IPS DF 4.7 (cell line): ENCODE measurements around the gene DNAJC1.
"Not testable (repeated sequence)": the region's sequence is repeated elsewhere in the genome, so short reads cannot be mapped to it uniquely, and the experiment has no call there.

Source experiments
- DNase-seq: peaks from one replicate; pipeline ENCODE4 v3.0.0-alpha.2; 2013; ENCODE audit warnings: low spot score; ENCODE audit errors: extremely low read depth

Gene DNAJC1

GRCh38 chr10:22003177-22003963 is at the start of gene DNAJC1:
DNAJC1 (minus strand) TSS chr10:22003730; CDS start chr10:22003434, 296 bp downstream.
- DNase-seq, result peak; percentile 85

GRCh38 chr10:22053048-22053447 is 49.5 kb upstream of the DNAJC1 start:
- no peak for DNase-seq

GRCh38 chr10:22049635-22050034 is 46.1 kb upstream of the DNAJC1 start:
- no peak for DNase-seq

- DNase-seq, result no peak
Measured at GRCh38 chr10:22047812-22048211, 44.3 kb upstream of the DNAJC1 start.

GRCh38 chr10:22043327-22043633 is 39.8 kb upstream of the DNAJC1 start:
- DNase-seq, result no peak

GRCh38 chr10:22042557-22043326 is 39.2 kb upstream of the DNAJC1 start:
- peak; percentile 30 for DNase-seq

- DNase-seq, result no peak
Measured at GRCh38 chr10:22034333-22034732, 30.8 kb upstream of the DNAJC1 start.

- not testable (repeated sequence) for DNase-seq
Measured at GRCh38 chr10:22032268-22032667, 28.7 kb upstream of the DNAJC1 start.

- no peak for DNase-seq
Measured at GRCh38 chr10:22030421-22030820, 26.9 kb upstream of the DNAJC1 start.

- DNase-seq, result no peak
Measured at GRCh38 chr10:22029445-22030236, 26.1 kb upstream of the DNAJC1 start.

- DNase-seq, result no peak
Measured at GRCh38 chr10:22027364-22028238, 24.1 kb upstream of the DNAJC1 start.

GRCh38 chr10:22026287-22026686 is 22.8 kb upstream of the DNAJC1 start:
- DNase-seq, result no peak

- no peak for DNase-seq
Measured at GRCh38 chr10:22023508-22023907, 20.0 kb upstream of the DNAJC1 start.

GRCh38 chr10:22022257-22023032 is 18.9 kb upstream of the DNAJC1 start:
- no peak for DNase-seq

GRCh38 chr10:22021144-22021543 is 17.6 kb upstream of the DNAJC1 start:
- DNase-seq, result not testable (repeated sequence)

- no peak for DNase-seq
Measured at GRCh38 chr10:22017283-22018020, 13.9 kb upstream of the DNAJC1 start.

GRCh38 chr10:22016046-22016705 is 12.6 kb upstream of the DNAJC1 start:
- DNase-seq, result no peak

- DNase-seq, result no peak
Measured at GRCh38 chr10:22010973-22011408, 7.5 kb upstream of the DNAJC1 start.

GRCh38 chr10:22010539-22010938 is 7.0 kb upstream of the DNAJC1 start:
- no peak for DNase-seq
